HFFc6 (cell line): ENCODE measurements around the gene KRT33B. TPM values are rescaled to one million over a fixed set of nuclear protein-coding genes. Genes with fewer than 3 reads are reported as not detected.

Experiments
- DNase-seq: peaks from one replicate; pipeline ENCODE4 v3.0.0-alpha.2; 2018
- H3K27ac Mint-ChIP-seq: 2 replicates; pipeline ENCODE4 v1.8.0; 2020; ENCODE audit warnings: mild to moderate bottlenecking, mixed read lengths
- H3K27me3 Mint-ChIP-seq: 2 replicates; pipeline ENCODE4 v1.8.0; 2021; ENCODE audit warnings: mild to moderate bottlenecking, moderate library complexity, mixed read lengths; ENCODE audit not compliant: insufficient read depth
- H3K36me3 Mint-ChIP-seq: 2 replicates; pipeline ENCODE4 v1.8.0; 2021; ENCODE audit warnings: low read depth, mixed read lengths
- H3K4me1 Mint-ChIP-seq: 2 replicates; pipeline ENCODE4 v1.8.0; 2020; ENCODE audit warnings: low read depth, mixed read lengths
- H3K4me3 Mint-ChIP-seq: 2 replicates; pipeline ENCODE4 v1.8.0; 2020; ENCODE audit warnings: mild to moderate bottlenecking, moderate library complexity, mixed read lengths
- H3K9me3 Mint-ChIP-seq: 2 replicates; pipeline ENCODE4 v1.8.0; 2020; ENCODE audit warnings: mild to moderate bottlenecking, mixed read lengths
- total RNA-seq, 6 experiments: library from RNA; stranded (reverse); fragmentation: NEBNext Ultra II Directional; extraction: Animal tissue kit (Norgen Biotek cat#: 25700); gene quantifications; 2 replicates in 1 of 6; 3 replicates in 5 of 6; pipeline ENCODE4 v1.2.3, GENCODE V29; 2021
- TF ChIP-seq, protein P1 (sequence below): fragments of 200-600 bp; sonication (generic); IDR thresholded peaks from 2 replicates; pipeline ENCODE4 v1.5.0; 2021; ENCODE audit warnings: antibody characterized with exemption, mild to moderate bottlenecking

Gene KRT33B
- total RNA-seq, 6 experiments from 2014 or later: 0.75 to 2.5 (median 0.96) TPM

DNA sequence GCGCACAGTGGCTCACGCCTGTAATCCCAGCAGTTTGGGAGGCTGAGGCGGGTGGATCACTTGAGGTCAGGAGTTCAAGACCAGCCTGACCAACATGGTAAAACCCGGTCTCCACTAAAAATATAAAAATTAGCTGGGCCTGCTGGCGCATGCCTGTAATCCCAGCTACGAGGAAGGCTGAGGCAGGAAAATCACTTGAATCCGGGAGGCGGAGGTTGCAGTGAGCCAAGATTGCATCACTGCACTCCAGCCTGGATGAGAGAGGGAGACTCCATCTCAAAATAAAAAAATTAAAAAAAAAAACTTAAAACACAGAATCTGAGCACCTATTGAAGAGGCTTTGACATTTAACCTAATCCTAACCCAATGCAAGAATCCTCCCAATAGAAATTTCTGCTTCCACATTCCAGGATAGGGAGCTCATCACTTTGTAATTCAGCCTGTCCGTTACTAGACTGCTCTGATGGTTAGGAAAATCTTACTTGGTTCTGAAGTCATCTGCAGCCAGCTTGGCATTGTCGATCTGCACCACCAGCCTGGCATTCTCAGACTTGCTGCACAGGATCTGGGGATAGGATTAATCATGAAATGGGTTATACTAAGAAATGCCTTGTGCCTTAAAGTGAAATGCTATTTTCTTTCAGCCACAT lies 2.1 kb downstream of the KRT33B start:
- H3K9me3 Mint-ChIP-seq: no peaks in the 10 kb centered on the region
- peaks cover 42% of the 10 kb centered on the region for H3K4me1 Mint-ChIP-seq
- TF ChIP-seq, protein P1, sequence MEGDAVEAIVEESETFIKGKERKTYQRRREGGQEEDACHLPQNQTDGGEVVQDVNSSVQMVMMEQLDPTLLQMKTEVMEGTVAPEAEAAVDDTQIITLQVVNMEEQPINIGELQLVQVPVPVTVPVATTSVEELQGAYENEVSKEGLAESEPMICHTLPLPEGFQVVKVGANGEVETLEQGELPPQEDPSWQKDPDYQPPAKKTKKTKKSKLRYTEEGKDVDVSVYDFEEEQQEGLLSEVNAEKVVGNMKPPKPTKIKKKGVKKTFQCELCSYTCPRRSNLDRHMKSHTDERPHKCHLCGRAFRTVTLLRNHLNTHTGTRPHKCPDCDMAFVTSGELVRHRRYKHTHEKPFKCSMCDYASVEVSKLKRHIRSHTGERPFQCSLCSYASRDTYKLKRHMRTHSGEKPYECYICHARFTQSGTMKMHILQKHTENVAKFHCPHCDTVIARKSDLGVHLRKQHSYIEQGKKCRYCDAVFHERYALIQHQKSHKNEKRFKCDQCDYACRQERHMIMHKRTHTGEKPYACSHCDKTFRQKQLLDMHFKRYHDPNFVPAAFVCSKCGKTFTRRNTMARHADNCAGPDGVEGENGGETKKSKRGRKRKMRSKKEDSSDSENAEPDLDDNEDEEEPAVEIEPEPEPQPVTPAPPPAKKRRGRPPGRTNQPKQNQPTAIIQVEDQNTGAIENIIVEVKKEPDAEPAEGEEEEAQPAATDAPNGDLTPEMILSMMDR: no peak
- peaks cover 6% of the 10 kb centered on the region; the same call in 1 of the 2 replicates for H3K36me3 Mint-ChIP-seq
- H3K4me3 Mint-ChIP-seq: 0 out of 2 replicates have a peak overlapping the region, but pooled peaks have one; percentile 42
- DNase-seq: peak; percentile 83
- no peaks in the 10 kb centered on the region; the same call in 1 of the 2 replicates for H3K27me3 Mint-ChIP-seq
- peak overlapping the region; percentile 75 for H3K27ac Mint-ChIP-seq

DNA sequence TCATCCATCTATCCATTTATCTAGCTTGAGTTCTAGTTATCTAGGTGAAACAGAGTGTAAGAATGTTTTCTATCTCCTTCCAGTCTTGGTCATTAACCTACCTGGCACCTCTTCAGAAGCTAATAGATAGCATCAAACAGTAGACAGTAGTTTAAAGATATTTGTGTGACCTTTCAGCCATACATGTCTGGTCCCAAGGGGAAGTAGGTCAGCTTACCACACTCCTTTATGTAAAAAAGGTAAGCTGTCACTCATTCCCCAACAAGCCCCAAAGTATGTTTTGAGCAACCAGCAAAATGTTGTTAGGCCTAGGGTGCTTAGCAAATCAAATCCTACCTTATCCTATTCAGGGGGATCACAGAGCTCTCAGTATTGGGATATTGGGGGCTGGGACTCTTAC lies 3.5 kb downstream of the KRT33B start:
- TF ChIP-seq, protein P1: no peak
- H3K36me3 Mint-ChIP-seq: peaks cover 6% of the 10 kb centered on the region; the same call in 1 of the 2 replicates
- peaks cover 49% of the 10 kb centered on the region for H3K4me1 Mint-ChIP-seq
- no peak overlapping the region for H3K27ac Mint-ChIP-seq
- H3K27me3 Mint-ChIP-seq: no peaks in the 10 kb centered on the region; the same call in 1 of the 2 replicates
- no peak overlapping the region for H3K4me3 Mint-ChIP-seq
- H3K9me3 Mint-ChIP-seq: no peaks in the 10 kb centered on the region
- no peak for DNase-seq

DNA sequence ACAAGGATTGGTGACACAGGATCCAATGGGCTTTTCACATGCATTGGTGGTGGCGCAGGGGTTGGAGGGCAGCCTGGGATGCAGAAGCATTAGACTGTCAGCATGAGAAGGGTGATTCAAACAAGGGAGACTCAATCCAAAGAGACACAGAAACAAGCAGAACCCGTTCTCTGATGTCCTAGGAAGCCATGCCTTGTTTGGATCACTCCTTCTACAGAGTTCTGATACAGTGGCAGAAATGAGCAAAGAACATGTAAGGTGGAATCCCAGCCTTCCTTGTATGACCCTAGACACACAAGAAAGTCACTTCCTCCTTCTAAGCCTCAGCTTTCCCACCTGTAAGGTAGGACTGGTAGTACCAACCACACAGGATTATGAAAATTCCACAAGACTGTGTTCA lies 5.7 kb downstream of the KRT33B start:
- Mint-ChIP-seq H3K4me3 (no peak overlapping the region), H3K4me1 (peaks cover 61% of the 10 kb centered on the region), H3K27ac (no peak overlapping the region)

DNA sequence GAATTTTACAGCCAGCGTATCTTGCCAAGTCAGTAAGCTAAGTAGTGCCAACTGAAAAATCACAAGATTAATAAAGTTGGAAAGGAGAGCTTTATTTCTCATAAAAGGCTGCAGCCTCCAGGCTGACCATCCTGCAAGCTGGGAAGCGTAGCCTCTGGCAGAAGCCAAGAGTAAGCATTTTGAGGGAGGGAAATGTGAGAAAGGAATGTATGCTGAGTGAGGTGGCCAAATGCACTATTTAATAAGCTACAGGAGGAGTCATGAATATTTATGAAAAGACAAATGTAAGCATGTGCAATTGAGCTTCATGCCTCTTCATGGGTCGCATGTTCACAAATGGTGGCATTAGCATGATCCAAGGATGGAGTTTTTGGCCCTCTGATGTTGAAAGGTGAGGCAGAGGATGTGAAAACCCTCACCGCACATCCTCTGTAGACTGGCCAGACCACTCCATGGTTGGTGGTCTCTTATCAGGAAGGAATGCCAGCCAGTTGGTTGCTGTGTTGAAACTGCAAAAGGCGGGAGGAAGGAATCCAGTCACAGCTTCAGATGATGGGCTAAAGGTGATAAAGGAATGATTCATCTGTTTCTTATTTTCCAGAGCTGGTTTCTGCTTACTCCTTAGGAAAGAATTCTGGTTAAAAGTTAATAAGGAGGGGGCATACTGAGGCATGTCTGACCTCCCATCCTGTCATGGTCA lies 9.2 kb downstream of the KRT33B start:
- no peaks in the 10 kb centered on the region for H3K9me3 Mint-ChIP-seq
- H3K4me1 Mint-ChIP-seq: peaks cover 30% of the 10 kb centered on the region
- no peaks in the 10 kb centered on the region; the same call in 1 of the 2 replicates for H3K27me3 Mint-ChIP-seq
- H3K4me3 Mint-ChIP-seq: peak overlapping the region; percentile 48; the same call in 1 of the 2 replicates
- H3K36me3 Mint-ChIP-seq: peaks cover 10% of the 10 kb centered on the region; the same call in 1 of the 2 replicates
- peak overlapping the region; percentile 86 for H3K27ac Mint-ChIP-seq
- peak; percentile 81 for DNase-seq
- TF ChIP-seq, protein P1: no peak

More for the DNA sequence above, 5.7 kb downstream of the KRT33B start:
- Mint-ChIP-seq H3K36me3 (peaks cover 6% of the 10 kb centered on the region; the same call in 1 of the 2 replicates), H3K27me3 (no peaks in the 10 kb centered on the region; the same call in 1 of the 2 replicates), H3K9me3 (no peaks in the 10 kb centered on the region)
- TF ChIP-seq, protein P1: no peak
- no peak for DNase-seq

DNA sequence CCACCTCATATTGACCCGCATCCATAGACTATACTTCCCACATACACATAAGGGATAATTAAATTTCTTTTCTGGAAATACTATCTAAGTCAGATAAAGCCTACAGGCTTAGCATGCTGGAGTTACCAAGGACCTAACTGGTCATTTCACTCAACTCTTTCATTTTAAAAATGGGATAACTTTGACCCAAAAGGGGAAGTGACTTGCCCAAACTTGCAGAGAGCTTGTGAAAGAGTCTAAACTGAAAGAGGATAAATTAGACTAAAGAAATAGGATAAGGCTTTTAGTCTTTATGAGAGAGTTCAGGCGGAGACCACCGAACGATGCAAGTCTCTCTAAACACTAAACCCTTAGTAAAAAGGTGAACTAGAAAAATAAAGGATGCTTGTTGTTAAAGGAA lies 15.1 kb downstream of the KRT33B start:
- H3K4me1 Mint-ChIP-seq: peaks cover 5% of the 10 kb centered on the region
- H3K9me3 Mint-ChIP-seq: no peaks in the 10 kb centered on the region
- H3K36me3 Mint-ChIP-seq: peaks cover 3% of the 10 kb centered on the region; the same call in 1 of the 2 replicates
- TF ChIP-seq, protein P1: no peak
- H3K27me3 Mint-ChIP-seq: peaks cover 9% of the 10 kb centered on the region; the same call in 1 of the 2 replicates
- H3K27ac Mint-ChIP-seq: no peak overlapping the region
- no peak for DNase-seq
- no peak overlapping the region for H3K4me3 Mint-ChIP-seq
